ENCODE measurements around the gene OR2A25. TPM values are rescaled to one million over a fixed set of nuclear protein-coding genes. Genes with fewer than 3 reads are reported as not detected.

OR2A25 gene
- total RNA-seq, 1 donor, result not detected

GRCh38 chr7:144100607-144101006 lies 31.0 kb downstream of the OR2A25 start:
- Histone ChIP-seq H4K20me1 (ENCODE audit: insufficient read depth, low read length) (no peaks in the 10 kb centered on the region), H3K27me3 (ENCODE audit: insufficient read depth, low read length) (no peaks in the 10 kb centered on the region), H2AFZ (ENCODE audit: low read length) (no peak overlapping the region), H3K27ac (ENCODE audit: low read depth, low read length) (no peak overlapping the region), H3K4me2 (ENCODE audit: insufficient read depth, low read length) (no peak overlapping the region), H3K36me3 (ENCODE audit: insufficient read depth, low read length) (no peaks in the 10 kb centered on the region), H3K4me1 (ENCODE audit: insufficient read depth, low read length) (no peaks in the 10 kb centered on the region), H3K4me3 (ENCODE audit: insufficient read depth, low read length) (no peak overlapping the region), H3K9me3 (ENCODE audit: low read depth, low read length) (no peaks in the 10 kb centered on the region), H3K79me2 (ENCODE audit: insufficient read depth, low read length) (no peaks in the 10 kb centered on the region)
- DNase-seq (ENCODE audit: insufficient read length, low spot score, missing footprints), result no peak
- TF ChIP-seq CTCF (IDR thresholded peaks at IDR 0.05; ENCODE audit: extremely low read depth, low read depth, low read length), result no peak

- no peak overlapping the region for H3K4me3 ChIP-seq (ENCODE audit: insufficient read depth, low read length)
- no peak for DNase-seq (ENCODE audit: insufficient read length, low spot score, missing footprints)
- H3K27ac ChIP-seq (ENCODE audit: low read depth, low read length), result no peak overlapping the region
- H4K20me1 ChIP-seq (ENCODE audit: insufficient read depth, low read length), result no peaks in the 10 kb centered on the region
- no peaks in the 10 kb centered on the region for H3K27me3 ChIP-seq (ENCODE audit: insufficient read depth, low read length)
- H3K79me2 ChIP-seq (ENCODE audit: insufficient read depth, low read length), result no peaks in the 10 kb centered on the region
- TF ChIP-seq CTCF (IDR thresholded peaks at IDR 0.05; ENCODE audit: extremely low read depth, low read depth, low read length), result no peak
- no peak overlapping the region for H3K4me2 ChIP-seq (ENCODE audit: insufficient read depth, low read length)
- no peaks in the 10 kb centered on the region for H3K36me3 ChIP-seq (ENCODE audit: insufficient read depth, low read length)
- H3K4me1 ChIP-seq (ENCODE audit: insufficient read depth, low read length), result no peaks in the 10 kb centered on the region
- no peaks in the 10 kb centered on the region for H3K9me3 ChIP-seq (ENCODE audit: low read depth, low read length)
- H2AFZ ChIP-seq (ENCODE audit: low read length), result no peak overlapping the region
These were observed 32.4 kb downstream of the OR2A25 start for GRCh38 chr7:144102041-144102440.

GRCh38 chr7:144105211-144105610 lies 35.6 kb downstream of the OR2A25 start:
- no peaks in the 10 kb centered on the region for H3K36me3 ChIP-seq (ENCODE audit: insufficient read depth, low read length)
- no peak overlapping the region for H2AFZ ChIP-seq (ENCODE audit: low read length)
- no peak overlapping the region for H3K4me3 ChIP-seq (ENCODE audit: insufficient read depth, low read length)
- H3K27ac ChIP-seq (ENCODE audit: low read depth, low read length), result no peak overlapping the region
- no peaks in the 10 kb centered on the region for H3K27me3 ChIP-seq (ENCODE audit: insufficient read depth, low read length)
- no peaks in the 10 kb centered on the region for H4K20me1 ChIP-seq (ENCODE audit: insufficient read depth, low read length)
- no peaks in the 10 kb centered on the region for H3K4me1 ChIP-seq (ENCODE audit: insufficient read depth, low read length)
- no peaks in the 10 kb centered on the region for H3K79me2 ChIP-seq (ENCODE audit: insufficient read depth, low read length)
- H3K4me2 ChIP-seq (ENCODE audit: insufficient read depth, low read length), result no peak overlapping the region
- no peaks in the 10 kb centered on the region for H3K9me3 ChIP-seq (ENCODE audit: low read depth, low read length)
- TF ChIP-seq CTCF (IDR thresholded peaks at IDR 0.05; ENCODE audit: extremely low read depth, low read depth, low read length), result no peak
- no peak for DNase-seq (ENCODE audit: insufficient read length, low spot score, missing footprints)

- no peak for DNase-seq (ENCODE audit: insufficient read length, low spot score, missing footprints)
- H3K79me2 ChIP-seq (ENCODE audit: insufficient read depth, low read length), result no peaks in the 10 kb centered on the region
- no peaks in the 10 kb centered on the region for H4K20me1 ChIP-seq (ENCODE audit: insufficient read depth, low read length)
- H2AFZ ChIP-seq (ENCODE audit: low read length), result no peak within 1 kb of the TSS
- H3K9me3 ChIP-seq (ENCODE audit: low read depth, low read length), result no peaks in the 10 kb centered on the region
- no peaks in the 10 kb centered on the region for H3K4me1 ChIP-seq (ENCODE audit: insufficient read depth, low read length)
- no peak for TF ChIP-seq CTCF (IDR thresholded peaks at IDR 0.05; ENCODE audit: extremely low read depth, low read depth, low read length)
- no peak within 1 kb of the TSS for H3K4me3 ChIP-seq (ENCODE audit: insufficient read depth, low read length)
- H3K4me2 ChIP-seq (ENCODE audit: insufficient read depth, low read length), result no peak within 1 kb of the TSS
- no peaks in the 10 kb centered on the region for H3K36me3 ChIP-seq (ENCODE audit: insufficient read depth, low read length)
- no peaks in the 10 kb centered on the region for H3K27me3 ChIP-seq (ENCODE audit: insufficient read depth, low read length)
- no peak within 1 kb of the TSS for H3K27ac ChIP-seq (ENCODE audit: low read depth, low read length)
These were observed 39.7 kb downstream of the OR2A25 start, which contains the start of gene OR2A2 for GRCh38 chr7:144109283-144109682. TSS of gene OR2A2 (plus strand) at chr7:144109583. CDS start at chr7:144109583, 0 bp downstream.

Measured in osteoblast (primary cell).